ENCODE results near the gene SETD6.
"Not testable (repeated sequence)": the region's sequence is repeated elsewhere in the genome, so short reads cannot be mapped to it uniquely, and the experiment has no call there.

DNA sequence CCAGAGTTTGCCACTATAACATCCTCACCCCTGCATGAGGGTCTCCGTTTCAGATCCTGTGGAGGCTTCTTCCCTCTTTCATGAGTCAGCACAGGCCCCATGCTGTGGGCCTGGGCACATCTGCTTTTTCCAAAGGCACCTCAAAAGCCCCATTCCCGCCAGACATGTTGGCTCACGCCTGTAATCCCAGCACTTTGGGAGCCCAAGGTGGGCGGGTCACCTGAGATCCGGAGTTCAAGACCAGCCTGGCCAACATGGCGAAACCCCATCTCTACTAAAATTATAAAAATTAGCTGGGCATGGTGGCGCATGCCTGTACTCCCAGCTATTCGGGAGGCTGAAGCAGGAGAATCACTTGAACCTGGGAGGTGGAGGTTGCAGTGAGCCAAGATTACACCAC, 24.8 kb upstream of the SETD6 start:
- TF ChIP-seq, protein P1, sequence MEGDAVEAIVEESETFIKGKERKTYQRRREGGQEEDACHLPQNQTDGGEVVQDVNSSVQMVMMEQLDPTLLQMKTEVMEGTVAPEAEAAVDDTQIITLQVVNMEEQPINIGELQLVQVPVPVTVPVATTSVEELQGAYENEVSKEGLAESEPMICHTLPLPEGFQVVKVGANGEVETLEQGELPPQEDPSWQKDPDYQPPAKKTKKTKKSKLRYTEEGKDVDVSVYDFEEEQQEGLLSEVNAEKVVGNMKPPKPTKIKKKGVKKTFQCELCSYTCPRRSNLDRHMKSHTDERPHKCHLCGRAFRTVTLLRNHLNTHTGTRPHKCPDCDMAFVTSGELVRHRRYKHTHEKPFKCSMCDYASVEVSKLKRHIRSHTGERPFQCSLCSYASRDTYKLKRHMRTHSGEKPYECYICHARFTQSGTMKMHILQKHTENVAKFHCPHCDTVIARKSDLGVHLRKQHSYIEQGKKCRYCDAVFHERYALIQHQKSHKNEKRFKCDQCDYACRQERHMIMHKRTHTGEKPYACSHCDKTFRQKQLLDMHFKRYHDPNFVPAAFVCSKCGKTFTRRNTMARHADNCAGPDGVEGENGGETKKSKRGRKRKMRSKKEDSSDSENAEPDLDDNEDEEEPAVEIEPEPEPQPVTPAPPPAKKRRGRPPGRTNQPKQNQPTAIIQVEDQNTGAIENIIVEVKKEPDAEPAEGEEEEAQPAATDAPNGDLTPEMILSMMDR (conservative IDR thresholded peaks at IDR 0.05; ENCODE audit: low read depth in 2 of 2), result not testable (repeated sequence)
- not testable (repeated sequence) for TF ChIP-seq EZH2phosphoT487 (IDR thresholded peaks at IDR 0.05; ENCODE audit: unreplicated experiment); REST (IDR thresholded peaks at IDR 0.05; ENCODE audit: unreplicated experiment); EZH2 (IDR thresholded peaks at IDR 0.05; ENCODE audit: low read depth, unreplicated experiment); JUNB (IDR thresholded peaks at IDR 0.05; ENCODE audit: unreplicated experiment); POLR2AphosphoS5 (IDR thresholded peaks at IDR 0.05; ENCODE audit: low read depth); ZNF462 (CRISPR knock-in tag; IDR thresholded peaks at IDR 0.05); ETS1 (IDR thresholded peaks at IDR 0.05); STAT1 (IDR thresholded peaks at IDR 0.05; ENCODE audit: unreplicated experiment)

Data from GM23338 (cell line).